ENCODE results near the gene GKN1.
"Not testable (repeated sequence)": the region's sequence is repeated elsewhere in the genome, so short reads cannot be mapped to it uniquely, and the experiment has no call there.

The GKN1 gene

DNA sequence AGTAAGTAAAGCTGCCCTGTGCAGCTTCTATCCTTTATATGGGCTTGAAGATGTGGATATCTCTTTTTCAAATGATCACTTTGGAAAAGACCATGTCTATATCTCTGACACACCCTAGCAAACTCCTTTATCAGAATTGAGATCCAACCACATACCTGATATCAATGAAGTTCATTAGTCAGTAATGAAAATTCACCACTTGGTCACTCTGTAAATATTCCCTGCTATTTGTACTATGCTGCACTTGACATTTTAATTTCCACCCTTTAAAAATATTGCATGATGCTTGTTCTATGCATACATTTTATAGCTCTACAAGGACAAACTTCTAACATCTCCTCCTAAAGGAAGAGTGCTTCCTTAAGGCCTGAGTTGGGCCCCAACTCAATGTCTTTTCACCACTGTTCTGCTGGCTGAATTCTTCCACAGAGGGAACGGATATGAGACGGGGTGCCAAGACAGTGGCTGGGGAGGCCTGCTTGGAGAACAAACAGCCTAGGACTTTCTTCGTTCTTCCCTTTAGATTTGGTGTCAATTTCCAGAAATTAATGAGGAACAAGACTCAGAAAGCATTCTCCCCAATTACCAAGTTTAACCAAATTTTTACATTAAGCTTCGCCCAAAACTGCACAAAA is 21.4 kb upstream of the GKN1 start, which contains the start of gene GKN2:
GKN2 (minus strand) TSS at position 7 of the 635 bp plus-strand sequence. CDS start 32 bp downstream, outside the sequence.
- Histone ChIP-seq H3K27ac (ENCODE audit: low read length) (no peak within 1 kb of the TSS), H3K79me2 (ENCODE audit: insufficient read depth, low read length) (no peaks in the 10 kb centered on the region), H3K4me3 (ENCODE audit: low read depth in 1 of 2, low read length in 2 of 2) (no peak within 1 kb of the TSS), H3K4me1 (ENCODE audit: insufficient read depth, low read length) (no peaks in the 10 kb centered on the region), H3K4me2 (ENCODE audit: insufficient read depth, low read length) (no peak within 1 kb of the TSS), H3K27me3 (ENCODE audit: insufficient read depth, low read length, poor library complexity) (peaks cover 2% of the 10 kb centered on the region), H3K36me3 (ENCODE audit: insufficient read depth, low read length) (no peaks in the 10 kb centered on the region), H3K9ac (ENCODE audit: low read depth, low read length) (no peak within 1 kb of the TSS), H4K20me1 (ENCODE audit: insufficient read depth, low read length) (no peaks in the 10 kb centered on the region), H3K9me3 (ENCODE audit: insufficient read depth, low read length, severe bottlenecking) (no peaks in the 10 kb centered on the region), H2AFZ (ENCODE audit: low read depth, low read length) (no peak within 1 kb of the TSS)
- DNase-seq (no peak), ATAC-seq (ENCODE audit: insufficient read depth, low read depth) (no peak)
- TF ChIP-seq EZH2 (IDR thresholded peaks at IDR 0.05; ENCODE audit: borderline replicate concordance, low read depth, low read length, severe bottlenecking) (no peak), CTCF (IDR thresholded peaks at IDR 0.05; ENCODE audit: borderline replicate concordance, extremely low read depth, low read length, poor library complexity, severe bottlenecking) (no peak)

DNA sequence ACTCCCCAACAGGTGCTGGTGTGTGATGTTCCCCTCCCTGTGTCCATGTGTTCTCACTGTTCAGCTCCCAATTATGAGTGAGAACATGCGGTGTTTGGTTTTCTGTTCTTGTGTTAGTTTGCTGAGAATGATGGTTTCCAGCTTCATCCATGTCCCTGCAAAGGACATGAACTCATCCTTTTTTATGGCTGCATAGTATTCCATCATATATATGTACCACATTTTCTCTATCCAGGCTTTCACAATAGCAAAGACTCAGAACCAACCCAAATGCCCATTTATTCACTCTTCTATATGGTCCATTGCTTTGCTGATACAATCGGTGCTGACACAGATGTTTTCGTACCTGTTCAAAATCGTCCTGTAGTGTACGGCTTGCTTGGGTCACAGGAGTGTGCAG is 19.0 kb upstream of the GKN1 start:
- H3K9me3 ChIP-seq (ENCODE audit: insufficient read depth, low read length, severe bottlenecking): not testable (repeated sequence)

DNA sequence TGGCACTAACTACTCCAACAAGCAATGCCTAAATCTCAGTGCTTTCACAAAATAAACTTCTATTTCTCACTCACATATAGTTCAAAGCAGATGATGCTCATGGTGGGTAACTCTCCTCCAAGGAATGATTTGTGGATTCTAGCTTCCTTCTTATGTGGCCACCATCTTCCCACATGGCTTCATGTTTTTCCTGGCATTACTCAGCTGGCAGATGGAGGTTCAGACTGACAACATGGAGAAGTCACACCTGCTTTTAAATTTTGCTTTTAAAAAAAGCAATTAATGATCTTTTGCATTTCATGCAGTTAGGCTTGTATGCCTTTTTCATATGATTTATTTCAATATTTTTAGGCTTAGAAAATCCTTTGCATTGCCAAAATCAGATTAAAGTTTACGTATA is 15.4 kb upstream of the GKN1 start:
- Histone ChIP-seq H3K9ac (ENCODE audit: low read depth, low read length) (no peak overlapping the region), H4K20me1 (ENCODE audit: insufficient read depth, low read length) (no peaks in the 10 kb centered on the region), H3K27me3 (ENCODE audit: insufficient read depth, low read length, poor library complexity) (peaks cover 8% of the 10 kb centered on the region), H3K4me1 (ENCODE audit: insufficient read depth, low read length) (no peaks in the 10 kb centered on the region), H2AFZ (ENCODE audit: low read depth, low read length) (no peak overlapping the region), H3K4me3 (ENCODE audit: low read depth in 1 of 2, low read length in 2 of 2) (no peak overlapping the region), H3K4me2 (ENCODE audit: insufficient read depth, low read length) (no peak overlapping the region), H3K36me3 (ENCODE audit: insufficient read depth, low read length) (no peaks in the 10 kb centered on the region), H3K27ac (ENCODE audit: low read length) (no peak overlapping the region), H3K9me3 (ENCODE audit: insufficient read depth, low read length, severe bottlenecking) (no peaks in the 10 kb centered on the region), H3K79me2 (ENCODE audit: insufficient read depth, low read length) (no peaks in the 10 kb centered on the region)
- ATAC-seq (ENCODE audit: insufficient read depth, low read depth) (no peak), DNase-seq (no peak)
- TF ChIP-seq CTCF (IDR thresholded peaks at IDR 0.05; ENCODE audit: borderline replicate concordance, extremely low read depth, low read length, poor library complexity, severe bottlenecking) (no peak), EZH2 (IDR thresholded peaks at IDR 0.05; ENCODE audit: borderline replicate concordance, low read depth, low read length, severe bottlenecking) (no peak)

More for the DNA sequence above, 19.0 kb upstream of the GKN1 start:
- not testable (repeated sequence) for H3K27ac ChIP-seq (ENCODE audit: low read length); H3K4me3 ChIP-seq (ENCODE audit: low read depth in 1 of 2, low read length in 2 of 2); H3K79me2 ChIP-seq (ENCODE audit: insufficient read depth, low read length); H3K4me2 ChIP-seq (ENCODE audit: insufficient read depth, low read length); H4K20me1 ChIP-seq (ENCODE audit: insufficient read depth, low read length); DNase-seq; H2AFZ ChIP-seq (ENCODE audit: low read depth, low read length); H3K9ac ChIP-seq (ENCODE audit: low read depth, low read length); H3K27me3 ChIP-seq (ENCODE audit: insufficient read depth, low read length, poor library complexity); ATAC-seq (ENCODE audit: insufficient read depth, low read depth); H3K36me3 ChIP-seq (ENCODE audit: insufficient read depth, low read length); H3K4me1 ChIP-seq (ENCODE audit: insufficient read depth, low read length)

DNA sequence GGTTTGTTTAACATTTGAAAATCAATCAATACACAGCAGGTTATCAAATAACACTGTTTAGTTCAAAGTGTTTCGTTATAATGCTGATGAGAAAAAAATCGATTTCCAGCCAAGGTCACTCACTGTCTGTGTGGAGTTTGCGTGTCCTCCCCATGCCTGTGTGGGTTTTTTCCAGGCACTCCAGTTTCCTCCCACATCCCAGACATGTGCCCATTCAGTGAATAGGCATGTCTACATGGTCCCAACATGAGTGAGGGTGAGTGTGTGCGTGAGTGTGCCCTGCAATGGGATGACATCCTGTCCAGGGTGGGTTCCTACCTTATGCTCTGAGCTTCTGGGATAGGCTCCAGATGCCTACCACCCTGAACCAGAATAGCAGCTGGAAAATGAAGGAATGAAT is 13.1 kb upstream of the GKN1 start:
- ATAC-seq (ENCODE audit: insufficient read depth, low read depth) (no peak), DNase-seq (no peak)
- Histone ChIP-seq H3K27ac (ENCODE audit: low read length) (no peak overlapping the region), H3K4me2 (ENCODE audit: insufficient read depth, low read length) (no peak overlapping the region), H3K9ac (ENCODE audit: low read depth, low read length) (no peak overlapping the region), H3K79me2 (ENCODE audit: insufficient read depth, low read length) (no peaks in the 10 kb centered on the region), H3K4me3 (ENCODE audit: low read depth in 1 of 2, low read length in 2 of 2) (no peak overlapping the region), H4K20me1 (ENCODE audit: insufficient read depth, low read length) (no peaks in the 10 kb centered on the region), H2AFZ (ENCODE audit: low read depth, low read length) (no peak overlapping the region), H3K36me3 (ENCODE audit: insufficient read depth, low read length) (no peaks in the 10 kb centered on the region), H3K27me3 (ENCODE audit: insufficient read depth, low read length, poor library complexity) (peaks cover 8% of the 10 kb centered on the region), H3K9me3 (ENCODE audit: insufficient read depth, low read length, severe bottlenecking) (no peaks in the 10 kb centered on the region), H3K4me1 (ENCODE audit: insufficient read depth, low read length) (no peaks in the 10 kb centered on the region)
- TF ChIP-seq EZH2 (IDR thresholded peaks at IDR 0.05; ENCODE audit: borderline replicate concordance, low read depth, low read length, severe bottlenecking) (no peak), CTCF (IDR thresholded peaks at IDR 0.05; ENCODE audit: borderline replicate concordance, extremely low read depth, low read length, poor library complexity, severe bottlenecking) (no peak)
